ENCODE measurements around the gene ISOC1.

DNA sequence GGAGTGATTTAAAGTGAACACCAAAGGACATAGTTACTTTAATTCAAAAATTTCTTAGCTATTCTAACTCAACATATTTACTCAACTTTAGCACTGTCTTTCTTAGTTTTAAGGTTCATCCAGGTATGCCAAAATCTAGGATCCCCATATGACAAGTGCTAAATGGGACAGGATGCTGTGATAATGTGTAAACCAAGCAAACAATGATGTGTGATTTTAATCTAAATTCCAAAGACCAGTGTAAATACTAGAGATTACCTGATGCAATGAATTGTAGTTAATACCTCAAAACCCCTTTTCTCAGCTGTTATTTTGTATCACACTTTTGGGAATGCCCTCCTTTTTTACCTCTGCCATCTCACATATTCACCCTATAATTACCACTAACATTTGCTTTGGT lies 26.8 kb upstream of the ISOC1 start:
- TF ChIP-seq, protein P1, sequence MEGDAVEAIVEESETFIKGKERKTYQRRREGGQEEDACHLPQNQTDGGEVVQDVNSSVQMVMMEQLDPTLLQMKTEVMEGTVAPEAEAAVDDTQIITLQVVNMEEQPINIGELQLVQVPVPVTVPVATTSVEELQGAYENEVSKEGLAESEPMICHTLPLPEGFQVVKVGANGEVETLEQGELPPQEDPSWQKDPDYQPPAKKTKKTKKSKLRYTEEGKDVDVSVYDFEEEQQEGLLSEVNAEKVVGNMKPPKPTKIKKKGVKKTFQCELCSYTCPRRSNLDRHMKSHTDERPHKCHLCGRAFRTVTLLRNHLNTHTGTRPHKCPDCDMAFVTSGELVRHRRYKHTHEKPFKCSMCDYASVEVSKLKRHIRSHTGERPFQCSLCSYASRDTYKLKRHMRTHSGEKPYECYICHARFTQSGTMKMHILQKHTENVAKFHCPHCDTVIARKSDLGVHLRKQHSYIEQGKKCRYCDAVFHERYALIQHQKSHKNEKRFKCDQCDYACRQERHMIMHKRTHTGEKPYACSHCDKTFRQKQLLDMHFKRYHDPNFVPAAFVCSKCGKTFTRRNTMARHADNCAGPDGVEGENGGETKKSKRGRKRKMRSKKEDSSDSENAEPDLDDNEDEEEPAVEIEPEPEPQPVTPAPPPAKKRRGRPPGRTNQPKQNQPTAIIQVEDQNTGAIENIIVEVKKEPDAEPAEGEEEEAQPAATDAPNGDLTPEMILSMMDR (conservative IDR thresholded peaks at IDR 0.05; ENCODE audit: low read depth, low read length) = no peak
- TF ChIP-seq EZH2 (IDR thresholded peaks at IDR 0.05; ENCODE audit: borderline replicate concordance, low read depth, low read length, poor library complexity, severe bottlenecking) = no peak

Measured in A673 (cell line).